Endothelial cell (in vitro differentiated cells): ENCODE measurements around the gene D2HGDH. TPM values are rescaled to one million over a fixed set of nuclear protein-coding genes. Genes with fewer than 3 reads are reported as not detected.
A peak's percentile ranks its signal among the peaks of the same experiment; 100 is the strongest.

Source experiments
- DNase-seq: peaks from one replicate; pipeline ENCODE4 v3.0.0; 2021; ENCODE audit warnings: low spot score
- H3K27ac Mint-ChIP-seq: one replicate; pipeline ENCODE4 v1.8.0; 2021; ENCODE audit warnings: mixed read lengths, inconsistent platforms; ENCODE audit not compliant: unreplicated experiment
- H3K27me3 Mint-ChIP-seq: one replicate; pipeline ENCODE4 v1.8.0; 2021; ENCODE audit warnings: mild to moderate bottlenecking, moderate library complexity, mixed read lengths, inconsistent platforms; ENCODE audit not compliant: unreplicated experiment
- H3K36me3 Mint-ChIP-seq: one replicate; pipeline ENCODE4 v1.8.0; 2021; ENCODE audit warnings: mild to moderate bottlenecking, low read depth, mixed read lengths, inconsistent platforms; ENCODE audit not compliant: unreplicated experiment
- H3K4me1 Mint-ChIP-seq: one replicate; pipeline ENCODE4 v1.8.0; 2021; ENCODE audit warnings: mild to moderate bottlenecking, mixed read lengths, inconsistent platforms; ENCODE audit not compliant: unreplicated experiment
- H3K4me3 Mint-ChIP-seq: one replicate; pipeline ENCODE4 v1.8.0; 2021; ENCODE audit warnings: mild to moderate bottlenecking, mixed read lengths, inconsistent platforms; ENCODE audit not compliant: unreplicated experiment
- H3K9me3 Mint-ChIP-seq: one replicate; pipeline ENCODE4 v1.8.0; 2021; ENCODE audit warnings: mixed read lengths, inconsistent platforms; ENCODE audit not compliant: unreplicated experiment
- total RNA-seq: library from RNA; stranded (reverse); fragmentation: NEBNext Ultra II Directional; extraction: Animal tissue kit (Norgen Biotek cat#: 25700); gene quantifications from one replicate; pipeline ENCODE4 v1.2.1, GENCODE V29; 2021; ENCODE audit not compliant: unreplicated experiment
- TF ChIP-seq, protein P1 (sequence below): fragments of 200-600 bp; sonication (generic); IDR thresholded peaks from one replicate; pipeline ENCODE4 v1.5.0; 2021; ENCODE audit warnings: antibody characterized with exemption; ENCODE audit not compliant: unreplicated experiment

The D2HGDH gene
- total RNA-seq, 1 donor from 2014 or later: 11.4 TPM

DNA sequence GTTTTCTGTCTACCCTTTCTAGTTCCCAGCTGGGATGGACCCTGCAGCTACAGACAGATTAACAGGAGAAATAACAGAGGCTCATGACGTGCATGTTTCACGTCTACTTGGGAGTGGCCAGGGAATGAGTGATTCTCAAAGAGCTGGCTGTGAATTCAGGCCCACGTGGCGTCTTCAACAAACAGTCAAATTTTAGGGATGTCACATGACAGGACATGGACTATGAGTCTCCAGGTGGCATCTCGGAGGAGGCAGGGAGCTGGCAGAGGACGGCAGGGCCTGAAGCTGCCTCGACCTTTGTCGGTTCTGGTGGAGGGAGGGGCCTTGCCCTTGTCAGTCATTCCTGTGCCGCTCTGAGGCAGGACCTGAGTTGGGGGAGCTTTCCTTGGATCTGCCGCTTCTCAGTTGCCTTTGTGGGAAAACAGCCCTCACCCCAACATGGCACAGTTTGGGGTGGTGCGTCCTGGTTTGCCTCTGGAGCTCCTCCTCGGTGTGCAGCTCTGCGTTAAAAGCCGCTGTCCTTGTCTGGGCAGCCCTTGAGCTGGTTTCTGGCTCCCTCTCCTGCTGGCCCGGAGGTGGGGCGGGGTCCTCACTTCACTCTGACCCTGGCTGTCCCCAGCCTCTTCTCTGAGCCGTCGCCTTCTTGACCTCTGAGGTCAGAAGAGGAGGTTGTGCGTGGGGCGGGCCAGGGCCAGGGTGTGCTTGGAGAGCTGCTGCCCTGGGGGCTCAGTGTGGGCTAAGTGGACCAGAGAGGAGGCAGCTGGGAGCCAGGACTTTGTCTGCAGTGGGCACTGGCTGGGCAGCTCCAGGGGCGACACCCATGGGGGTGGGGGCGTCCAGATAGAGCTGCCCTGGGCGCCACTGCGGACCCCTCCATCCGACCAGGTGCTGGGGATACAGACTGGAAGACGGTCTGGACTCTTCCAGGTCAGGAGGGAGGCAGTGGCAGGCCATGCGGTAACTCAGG is 30.1 kb downstream of the D2HGDH start:
- Mint-ChIP-seq H3K9me3 (peaks cover 4% of the 10 kb centered on the region), H3K27me3 (peaks cover 6% of the 10 kb centered on the region), H3K27ac (no peak overlapping the region), H3K36me3 (peaks cover 13% of the 10 kb centered on the region), H3K4me3 (no peak overlapping the region), H3K4me1 (peaks cover 3% of the 10 kb centered on the region)
- TF ChIP-seq, protein P1, sequence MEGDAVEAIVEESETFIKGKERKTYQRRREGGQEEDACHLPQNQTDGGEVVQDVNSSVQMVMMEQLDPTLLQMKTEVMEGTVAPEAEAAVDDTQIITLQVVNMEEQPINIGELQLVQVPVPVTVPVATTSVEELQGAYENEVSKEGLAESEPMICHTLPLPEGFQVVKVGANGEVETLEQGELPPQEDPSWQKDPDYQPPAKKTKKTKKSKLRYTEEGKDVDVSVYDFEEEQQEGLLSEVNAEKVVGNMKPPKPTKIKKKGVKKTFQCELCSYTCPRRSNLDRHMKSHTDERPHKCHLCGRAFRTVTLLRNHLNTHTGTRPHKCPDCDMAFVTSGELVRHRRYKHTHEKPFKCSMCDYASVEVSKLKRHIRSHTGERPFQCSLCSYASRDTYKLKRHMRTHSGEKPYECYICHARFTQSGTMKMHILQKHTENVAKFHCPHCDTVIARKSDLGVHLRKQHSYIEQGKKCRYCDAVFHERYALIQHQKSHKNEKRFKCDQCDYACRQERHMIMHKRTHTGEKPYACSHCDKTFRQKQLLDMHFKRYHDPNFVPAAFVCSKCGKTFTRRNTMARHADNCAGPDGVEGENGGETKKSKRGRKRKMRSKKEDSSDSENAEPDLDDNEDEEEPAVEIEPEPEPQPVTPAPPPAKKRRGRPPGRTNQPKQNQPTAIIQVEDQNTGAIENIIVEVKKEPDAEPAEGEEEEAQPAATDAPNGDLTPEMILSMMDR: no peak
- DNase-seq: peak; percentile 2

DNA sequence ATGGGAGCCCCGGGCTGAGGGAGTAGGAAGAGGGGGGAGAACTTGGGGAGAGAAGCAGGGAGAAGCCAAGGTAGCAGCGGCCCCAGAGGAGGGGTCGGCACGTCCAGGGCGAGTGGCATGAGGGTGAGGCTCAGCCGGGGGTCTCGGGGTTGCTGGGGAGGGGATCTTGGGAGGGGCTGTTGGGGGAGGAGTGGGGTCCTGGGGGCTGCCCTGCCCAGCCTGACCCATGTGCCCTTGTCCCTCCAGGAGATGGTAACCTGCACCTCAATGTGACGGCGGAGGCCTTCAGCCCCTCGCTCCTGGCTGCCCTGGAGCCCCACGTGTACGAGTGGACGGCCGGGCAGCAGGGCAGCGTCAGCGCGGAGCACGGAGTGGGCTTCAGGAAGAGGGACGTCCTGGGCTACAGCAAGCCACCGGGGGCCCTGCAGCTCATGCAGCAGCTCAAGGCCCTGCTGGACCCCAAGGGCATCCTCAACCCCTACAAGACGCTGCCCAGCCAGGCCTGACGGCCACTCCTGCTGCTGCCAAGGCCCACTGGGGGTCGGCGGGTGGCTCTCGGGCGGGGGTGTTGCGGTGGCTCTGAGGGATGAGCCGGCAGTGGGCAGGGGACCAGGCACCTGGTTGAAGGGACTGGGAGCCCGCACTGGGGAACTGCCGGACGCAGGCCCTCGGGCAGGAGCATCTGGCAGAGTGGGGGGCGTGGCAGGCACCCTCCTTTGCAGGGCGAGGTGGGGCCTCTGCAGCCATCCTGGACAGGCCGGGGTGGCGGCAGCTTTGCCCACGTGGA is 33.2 kb downstream of the D2HGDH start:
- DNase-seq: no peak

DNA sequence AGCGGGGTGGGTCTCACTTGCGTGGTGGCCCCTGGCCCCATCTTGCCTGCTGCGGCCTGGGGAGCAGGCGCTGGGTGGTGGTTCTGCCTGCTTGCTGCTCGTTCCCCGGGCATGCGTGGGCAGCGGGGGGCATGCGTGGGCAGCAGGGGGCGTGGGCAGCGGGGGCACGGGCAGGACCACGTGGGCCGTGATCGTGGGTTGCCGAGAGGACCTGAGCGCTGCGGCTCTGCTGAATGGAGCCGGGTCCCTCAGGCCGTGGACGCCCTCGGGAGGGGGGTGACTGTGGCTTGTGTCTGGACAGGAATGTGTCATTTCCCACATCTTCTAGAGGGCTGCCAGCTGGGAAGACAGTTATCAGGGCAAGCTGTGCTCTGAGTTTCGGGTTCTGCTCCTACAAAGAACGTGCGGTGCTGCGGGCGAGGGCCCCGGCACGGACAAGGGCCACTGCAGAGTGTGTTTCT is 33.9 kb downstream of the D2HGDH start:
- DNase-seq: no peak

More for the DNA sequence above, 33.2 kb downstream of the D2HGDH start:
- H3K4me3 Mint-ChIP-seq: no peak overlapping the region
- H3K9me3 Mint-ChIP-seq: no peaks in the 10 kb centered on the region
- H3K36me3 Mint-ChIP-seq: peaks cover 2% of the 10 kb centered on the region
- TF ChIP-seq, protein P1: no peak
- no peak overlapping the region for H3K27ac Mint-ChIP-seq
- H3K4me1 Mint-ChIP-seq: peaks cover 2% of the 10 kb centered on the region
- H3K27me3 Mint-ChIP-seq: peaks cover 3% of the 10 kb centered on the region

DNA sequence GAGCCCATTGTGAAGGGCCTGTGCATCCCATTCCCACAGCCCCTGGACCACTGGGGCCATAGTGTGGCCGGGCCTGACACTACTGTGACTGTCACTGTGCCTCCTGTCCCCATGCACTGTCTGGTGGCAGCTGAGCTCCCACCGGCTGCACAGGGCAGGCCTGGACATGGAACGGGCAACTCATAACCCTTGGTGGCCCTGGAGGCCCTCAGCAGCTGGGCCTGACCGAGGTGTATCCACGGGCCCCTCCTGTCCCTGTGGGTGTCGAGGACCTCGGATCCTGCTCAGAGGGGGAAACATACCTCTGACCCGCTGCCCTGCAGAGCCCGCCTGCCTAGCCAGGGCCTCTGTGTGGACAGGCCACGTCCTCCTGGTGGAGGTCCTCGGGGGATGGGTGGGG is 34.4 kb downstream of the D2HGDH start:
- Mint-ChIP-seq H3K9me3 (no peaks in the 10 kb centered on the region), H3K4me1 (peaks cover 2% of the 10 kb centered on the region), H3K27me3 (peaks cover 1% of the 10 kb centered on the region), H3K4me3 (no peak overlapping the region), H3K27ac (no peak overlapping the region), H3K36me3 (no peaks in the 10 kb centered on the region)
- DNase-seq: no peak
- TF ChIP-seq, protein P1: no peak

More for the DNA sequence above, 33.9 kb downstream of the D2HGDH start:
- Mint-ChIP-seq H3K36me3 (no peaks in the 10 kb centered on the region), H3K9me3 (no peaks in the 10 kb centered on the region), H3K27ac (no peak overlapping the region), H3K4me3 (no peak overlapping the region), H3K27me3 (peaks cover 1% of the 10 kb centered on the region), H3K4me1 (peaks cover 2% of the 10 kb centered on the region)
- TF ChIP-seq, protein P1: no peak
